ENCODE data around the gene ALCAM. TPM values are rescaled to one million over a fixed set of nuclear protein-coding genes. Genes with fewer than 3 reads are reported as not detected.

The ALCAM gene
- total RNA-seq = 150 TPM

DNA sequence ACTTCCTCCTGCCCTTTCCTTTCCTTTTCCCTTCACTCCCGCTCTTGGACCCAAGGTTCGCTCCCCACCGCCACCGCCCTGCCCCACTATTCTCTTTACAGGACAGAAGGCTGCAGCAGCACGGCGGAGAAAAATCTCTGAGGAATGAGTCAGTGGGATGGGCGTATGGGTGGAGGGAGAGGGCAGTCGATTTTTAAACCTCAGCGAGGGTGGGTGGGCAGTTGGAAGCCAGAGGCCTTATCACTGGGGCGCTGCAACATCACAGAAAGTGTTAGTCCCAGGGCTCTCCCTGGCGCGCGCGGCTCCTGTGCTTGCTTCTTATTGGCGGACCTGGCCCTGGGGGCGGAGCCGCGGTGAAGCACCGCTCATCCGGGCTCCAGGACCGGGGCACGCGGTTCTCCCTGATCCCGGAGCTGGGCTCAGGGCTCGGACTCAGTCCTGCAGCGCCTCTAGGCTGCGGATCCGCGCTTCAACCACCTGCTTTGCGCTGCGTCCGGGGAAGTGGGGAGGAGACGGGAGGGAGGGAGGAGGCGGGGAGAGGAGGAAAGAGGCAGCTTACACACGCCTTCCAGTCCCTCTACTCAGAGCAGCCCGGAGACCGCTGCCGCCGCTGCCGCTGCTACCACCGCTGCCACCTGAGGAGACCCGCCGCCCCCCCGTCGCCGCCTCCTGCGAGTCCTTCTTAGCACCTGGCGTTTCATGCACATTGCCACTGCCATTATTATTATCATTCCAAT, at the start of gene ALCAM:
Gene ALCAM, plus strand, starts transcription at position 584 of the 737 bp plus-strand sequence.
- FAIRE-seq (peak; percentile 23), DNase-seq (ENCODE audit: low spot score in 2 of 2) (peak; percentile 76)

DNA sequence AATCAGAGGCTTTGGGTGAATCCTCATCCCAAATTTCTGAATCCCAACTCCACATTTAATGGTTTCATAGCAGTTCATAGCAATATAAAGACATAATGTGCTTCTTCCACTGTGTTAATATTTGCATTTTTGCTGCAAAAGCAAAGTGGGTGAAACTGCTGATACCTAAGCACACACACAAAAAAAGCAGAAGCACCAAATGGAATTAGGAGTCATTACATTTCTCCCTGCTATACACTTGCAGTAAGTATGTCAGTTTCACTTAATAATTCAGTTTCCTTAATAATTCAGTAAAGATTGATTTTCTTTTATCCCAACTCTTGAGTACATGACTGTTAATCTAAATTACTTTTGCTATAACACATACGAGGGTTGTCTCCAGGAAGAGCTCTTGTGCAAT, 48.9 kb upstream of the ALCAM start:
- FAIRE-seq (no peak), DNase-seq (ENCODE audit: low spot score in 2 of 2) (no peak)

DNA sequence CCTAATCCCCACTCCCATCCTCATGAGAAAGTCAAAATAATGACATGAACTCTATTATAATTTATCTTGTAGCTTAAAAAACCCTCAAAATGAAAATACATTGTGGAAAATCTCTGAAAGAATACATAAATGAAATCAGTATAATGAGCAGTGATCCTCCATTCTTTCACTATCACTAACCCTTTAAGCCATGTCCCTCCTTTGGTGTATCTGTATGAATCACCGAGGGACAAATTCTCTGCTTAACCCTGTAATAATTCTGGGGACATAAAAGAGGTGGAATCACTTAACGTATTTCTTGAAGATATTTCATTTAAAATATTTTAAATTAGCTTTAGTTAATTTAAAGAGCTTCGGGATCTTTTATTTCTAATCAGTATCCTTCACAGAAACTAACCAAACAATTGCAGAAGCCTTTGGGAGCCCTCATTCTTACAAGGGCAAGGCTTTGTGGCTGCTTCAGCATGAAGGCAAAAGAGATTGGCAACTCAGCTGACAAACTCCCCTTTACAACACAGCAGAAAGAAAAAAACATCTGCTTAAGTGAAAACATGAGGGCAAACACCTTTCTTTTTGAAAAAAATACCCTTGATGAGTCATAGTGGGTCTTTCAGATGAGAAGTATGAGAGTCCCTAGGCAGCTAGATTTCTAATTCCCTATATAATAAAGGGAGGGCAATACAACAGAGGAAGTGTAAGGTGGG, 44.0 kb upstream of the ALCAM start:
- FAIRE-seq = no peak
- DNase-seq (ENCODE audit: low spot score in 2 of 2) = no peak

DNA sequence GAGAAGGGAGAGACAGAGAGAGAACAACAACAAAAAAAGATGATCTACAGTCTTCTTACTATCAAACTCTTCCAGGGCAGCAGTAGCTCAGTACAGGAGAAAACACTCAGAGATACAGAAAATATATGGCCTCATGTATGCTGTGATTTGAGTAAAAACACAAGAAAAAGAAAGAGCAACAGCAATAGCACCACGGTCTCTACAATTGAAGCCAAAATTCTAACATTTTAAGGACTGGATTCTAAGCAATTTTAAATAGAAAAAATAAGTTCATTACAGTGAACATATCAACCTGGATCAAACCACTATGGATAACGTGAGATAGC, 43.5 kb upstream of the ALCAM start:
- DNase-seq (ENCODE audit: low spot score in 2 of 2) = no peak
- FAIRE-seq = no peak

DNA sequence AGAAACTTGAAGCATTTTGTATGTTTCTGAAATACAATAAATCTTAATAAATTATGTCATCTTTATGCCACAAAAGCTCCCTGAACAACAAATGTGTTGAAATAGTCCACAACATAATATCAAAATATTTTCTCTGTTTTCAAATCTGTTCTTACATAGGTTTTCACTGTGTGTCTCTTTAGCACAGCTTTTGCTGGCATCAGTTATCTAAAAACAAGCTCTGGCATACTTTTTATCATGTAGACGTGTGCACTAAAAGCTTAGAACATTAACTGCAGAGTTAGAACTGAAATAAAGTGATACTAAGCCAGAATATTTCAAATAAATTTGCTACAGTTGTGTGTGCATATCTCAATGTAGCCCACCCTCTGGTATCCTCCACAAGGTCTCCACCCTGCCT, 41.8 kb upstream of the ALCAM start:
- DNase-seq (ENCODE audit: low spot score in 2 of 2) (no peak), FAIRE-seq (no peak)

DNA sequence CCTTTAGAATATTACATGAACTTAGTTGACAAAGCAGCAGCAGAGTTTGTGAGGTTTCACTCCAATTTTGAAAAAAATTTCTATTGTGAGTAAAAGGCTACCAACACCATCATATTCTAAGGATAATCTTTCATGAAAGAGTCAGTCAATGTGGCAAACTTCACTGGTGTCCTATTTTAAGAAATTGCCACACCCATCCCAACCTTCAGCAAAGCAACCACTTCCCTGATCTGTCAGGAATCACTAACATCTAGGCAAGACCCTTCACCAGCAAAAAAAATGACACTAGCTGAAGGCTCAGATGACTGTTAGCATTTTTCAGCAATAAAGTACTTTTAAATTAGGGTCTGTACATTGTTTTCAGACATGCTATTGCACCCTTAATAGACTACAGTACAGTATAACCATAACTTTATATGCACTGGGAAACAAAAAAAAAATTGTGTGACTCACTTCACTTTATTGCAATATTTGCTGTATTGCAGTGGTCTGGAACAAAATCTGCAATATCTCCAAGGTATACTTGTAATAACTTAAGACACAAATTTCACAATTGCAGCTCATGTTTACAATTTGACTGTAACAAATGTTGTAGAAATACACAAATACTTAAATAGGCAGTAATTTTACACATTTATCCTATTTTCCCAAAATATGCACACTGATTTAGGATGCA, 38.9 kb upstream of the ALCAM start:
- FAIRE-seq = no peak
- DNase-seq (ENCODE audit: low spot score in 2 of 2) = no peak

DNA sequence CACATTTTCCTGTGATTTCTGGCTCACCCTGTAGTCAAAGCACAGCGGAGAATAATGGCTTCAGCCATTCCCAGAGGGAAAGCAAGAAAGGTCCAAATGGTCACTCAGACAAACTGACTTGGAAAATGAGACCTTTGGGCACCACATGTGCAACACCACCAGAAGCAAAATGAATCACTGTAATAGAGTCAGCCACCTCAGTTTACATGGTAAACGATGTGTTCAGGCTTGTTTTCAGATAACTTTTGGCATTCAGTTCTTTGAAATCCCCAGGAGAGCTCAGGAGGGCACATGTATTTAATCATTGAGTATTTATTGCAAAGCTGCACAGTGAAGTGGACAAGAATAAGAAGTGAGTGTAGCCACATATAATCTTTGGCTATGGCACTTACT, 38.4 kb upstream of the ALCAM start:
- FAIRE-seq (no peak), DNase-seq (ENCODE audit: low spot score in 2 of 2) (no peak)

DNA sequence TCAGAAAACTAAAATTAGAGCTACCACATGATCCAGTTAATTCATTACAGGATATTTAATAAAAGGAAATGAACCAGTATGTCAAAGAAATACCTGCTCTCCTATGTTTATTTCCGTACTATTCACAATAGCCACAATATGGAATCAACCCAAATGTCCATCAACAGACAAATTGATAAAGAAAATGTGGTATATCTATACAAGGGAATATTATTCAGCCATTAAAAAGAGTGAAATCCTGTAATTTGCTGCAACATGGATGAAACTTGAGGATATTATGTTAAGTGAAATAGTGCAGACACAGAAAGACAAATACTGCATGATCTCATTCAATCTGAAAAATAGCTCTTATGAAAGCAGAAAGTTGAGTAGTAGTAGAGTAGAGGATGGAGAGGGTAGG, 33.7 kb upstream of the ALCAM start:
- FAIRE-seq (no peak), DNase-seq (ENCODE audit: low spot score in 2 of 2) (no peak)

DNA sequence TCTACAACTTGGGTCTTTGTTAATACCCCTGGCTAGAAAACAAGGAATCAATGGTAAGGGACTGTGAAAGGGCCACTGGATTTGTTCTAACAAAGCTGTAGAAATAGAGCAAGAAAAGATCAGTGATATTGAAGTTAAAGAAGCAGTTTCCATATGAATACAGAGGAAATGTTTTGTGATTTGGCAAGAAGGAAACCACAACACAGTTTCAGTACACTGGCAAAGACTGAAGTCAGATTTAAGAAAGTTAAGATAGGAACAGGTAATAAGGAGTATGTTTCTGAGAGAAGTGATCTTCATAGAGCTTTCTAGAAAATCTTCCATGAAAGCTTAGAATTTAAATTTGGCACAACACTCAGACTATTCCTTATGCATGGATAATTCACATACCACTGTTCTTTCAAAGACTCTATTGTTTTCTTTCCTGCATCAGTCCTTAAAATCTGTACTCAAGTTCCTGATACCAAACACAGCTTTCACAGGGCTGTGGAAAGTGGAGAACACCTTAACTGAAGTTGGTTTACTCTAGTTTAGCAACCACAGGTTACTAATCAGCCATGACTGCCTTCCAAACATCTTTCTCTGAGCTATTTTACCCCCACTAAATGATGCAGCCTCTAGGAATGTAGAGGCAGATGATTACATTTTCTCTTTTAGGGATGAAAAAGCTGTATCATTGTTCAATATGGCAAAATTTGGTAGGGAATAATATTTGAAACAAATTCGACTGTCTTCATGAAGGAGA, 32.4 kb upstream of the ALCAM start:
- DNase-seq (ENCODE audit: low spot score in 2 of 2) = no peak
- no peak for FAIRE-seq

DNA sequence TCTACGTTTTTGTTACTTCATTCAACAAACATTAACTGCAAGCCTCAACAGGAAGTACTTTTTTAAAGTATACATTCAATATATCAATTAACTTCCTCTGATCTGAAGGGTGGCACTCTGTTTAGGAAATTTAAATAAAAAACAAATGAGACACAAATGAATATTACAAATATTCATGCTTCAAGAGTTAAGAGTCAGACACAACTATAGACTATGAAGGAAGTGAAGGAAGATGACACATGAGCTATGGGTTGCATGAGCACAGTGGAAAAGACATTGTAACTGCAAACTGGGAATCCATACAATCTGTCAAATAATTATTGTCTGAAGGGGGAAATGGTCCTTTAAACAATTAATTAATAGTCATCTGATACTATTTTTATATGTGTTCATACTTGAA, 26.8 kb upstream of the ALCAM start:
- FAIRE-seq = no peak

DNA sequence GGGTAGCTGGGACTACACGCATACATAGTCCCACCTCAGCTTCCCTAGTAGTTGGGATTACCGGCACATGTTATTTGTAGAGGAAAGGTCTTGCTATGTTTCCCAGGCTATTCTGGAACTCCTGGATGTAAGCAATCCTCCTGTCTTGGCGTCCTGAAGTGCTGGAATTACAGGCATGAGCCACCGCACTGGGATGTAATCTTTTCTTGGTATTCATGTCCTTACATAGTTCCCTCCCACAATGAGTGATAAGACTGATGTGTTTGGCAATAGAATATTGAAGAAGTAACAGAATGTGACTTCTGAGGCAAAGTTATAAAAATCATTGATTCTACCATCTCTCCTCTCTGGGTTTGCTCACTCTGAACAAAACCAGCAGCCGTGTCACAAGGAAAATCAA, 22.7 kb upstream of the ALCAM start:
- DNase-seq (ENCODE audit: low spot score in 2 of 2) = no peak
- no peak for FAIRE-seq

More for the DNA sequence above, 26.8 kb upstream of the ALCAM start:
- no peak for DNase-seq (ENCODE audit: low spot score in 2 of 2)

DNA sequence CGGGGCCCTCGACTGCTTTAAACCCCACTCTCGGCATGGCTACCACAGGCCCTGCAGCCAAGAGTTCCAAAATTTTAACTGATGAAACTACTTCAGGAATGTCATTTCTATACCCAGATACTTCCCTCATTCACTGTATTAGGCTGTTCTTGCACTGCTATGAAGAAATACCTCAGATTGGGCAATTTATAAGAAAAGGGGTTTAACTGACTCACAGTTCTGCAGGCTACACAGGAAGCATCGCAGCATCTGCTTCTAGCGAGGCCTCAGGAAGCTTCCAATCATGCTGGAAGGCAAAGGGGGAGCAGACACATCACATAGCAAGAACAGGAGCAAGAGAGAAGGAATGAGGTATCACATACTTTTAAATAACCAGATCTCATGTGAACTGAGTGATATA, 21.6 kb upstream of the ALCAM start:
- no peak for FAIRE-seq

DNA sequence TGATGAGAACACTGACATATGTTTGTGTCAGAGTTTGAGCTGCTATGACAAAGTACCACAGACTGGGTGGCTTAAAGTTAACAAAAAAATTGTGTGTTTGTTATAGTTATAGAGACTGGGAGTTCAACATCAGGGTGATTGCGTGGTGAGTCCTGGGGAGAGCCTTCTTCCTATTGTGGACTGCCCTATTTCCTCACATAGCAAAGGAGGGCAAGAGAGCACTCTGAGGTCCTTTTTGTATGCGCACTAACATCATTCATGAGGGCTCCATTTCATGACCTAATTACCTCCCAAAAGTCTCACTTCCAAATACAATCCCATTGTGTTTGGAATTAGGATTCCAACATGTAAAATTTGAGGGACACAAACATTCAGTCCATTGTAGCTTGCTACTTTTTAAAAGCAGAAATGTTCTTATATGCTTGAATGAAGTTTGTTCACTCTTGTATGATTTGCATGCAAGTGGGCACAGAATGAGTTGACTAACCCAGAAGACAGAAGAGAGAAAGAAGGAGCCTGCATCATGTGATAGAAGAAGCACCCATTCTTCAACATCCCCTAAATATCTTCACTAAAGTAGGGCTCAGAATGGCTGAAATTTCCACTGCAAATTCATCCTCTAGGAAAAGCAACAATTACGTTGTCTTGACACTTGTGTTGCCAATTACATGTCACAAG, 18.9 kb upstream of the ALCAM start:
- DNase-seq (ENCODE audit: low spot score in 2 of 2) = no peak
- no peak for FAIRE-seq

More for the DNA sequence above, 21.6 kb upstream of the ALCAM start:
- no peak for DNase-seq (ENCODE audit: low spot score in 2 of 2)

DNA sequence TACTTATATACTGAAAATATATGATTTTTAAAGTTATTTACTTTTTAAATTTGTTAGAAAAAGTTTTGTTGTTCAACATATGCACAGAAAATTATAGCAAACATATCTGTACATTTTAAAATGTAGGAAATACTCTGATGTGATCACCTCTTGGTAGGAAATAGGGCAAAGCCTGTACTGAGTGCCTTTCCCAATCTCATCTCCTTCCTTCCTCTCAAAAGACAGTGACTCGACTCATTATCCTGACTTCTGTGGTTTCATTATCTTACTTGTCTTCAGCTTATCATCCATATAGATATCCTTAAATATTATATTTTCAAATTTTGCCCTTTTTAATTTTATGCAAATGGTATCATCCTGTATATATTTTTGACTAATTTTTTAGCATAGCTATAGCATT, 18.4 kb upstream of the ALCAM start:
- FAIRE-seq (no peak), DNase-seq (ENCODE audit: low spot score in 2 of 2) (no peak)

DNA sequence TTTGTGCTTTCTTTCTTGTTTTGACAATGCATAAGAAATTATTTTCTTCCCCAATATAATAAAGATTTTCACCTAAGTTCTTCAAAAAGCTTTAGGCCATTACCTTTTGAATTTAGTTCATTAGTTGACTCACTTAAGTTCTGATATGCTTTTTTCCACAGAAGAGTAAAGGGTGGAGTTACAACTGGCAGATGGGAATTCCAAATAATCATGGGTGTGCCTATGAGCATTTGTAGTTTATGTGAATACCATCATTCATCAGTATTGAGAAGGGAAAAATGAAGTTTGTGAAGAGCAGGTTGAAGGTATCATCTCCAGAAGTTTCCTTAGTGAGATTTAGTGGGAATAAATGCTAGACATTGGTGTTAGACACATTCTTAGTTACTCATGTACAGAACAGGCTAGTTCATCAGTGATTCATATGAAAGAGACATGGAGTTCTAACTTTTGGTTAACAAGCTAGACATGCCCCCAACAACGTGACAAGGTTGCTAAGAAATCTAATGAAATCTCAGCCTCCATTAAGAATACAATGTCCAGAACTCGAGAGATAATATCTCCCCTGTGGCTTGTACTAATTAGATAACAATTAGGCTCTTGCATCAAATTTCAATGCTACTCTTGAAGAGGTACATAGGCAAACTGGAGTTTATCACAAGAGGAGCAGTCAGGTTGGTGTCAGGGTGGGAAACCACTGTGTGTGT, 16.9 kb upstream of the ALCAM start:
- DNase-seq (ENCODE audit: low spot score in 2 of 2) (no peak), FAIRE-seq (no peak)

DNA sequence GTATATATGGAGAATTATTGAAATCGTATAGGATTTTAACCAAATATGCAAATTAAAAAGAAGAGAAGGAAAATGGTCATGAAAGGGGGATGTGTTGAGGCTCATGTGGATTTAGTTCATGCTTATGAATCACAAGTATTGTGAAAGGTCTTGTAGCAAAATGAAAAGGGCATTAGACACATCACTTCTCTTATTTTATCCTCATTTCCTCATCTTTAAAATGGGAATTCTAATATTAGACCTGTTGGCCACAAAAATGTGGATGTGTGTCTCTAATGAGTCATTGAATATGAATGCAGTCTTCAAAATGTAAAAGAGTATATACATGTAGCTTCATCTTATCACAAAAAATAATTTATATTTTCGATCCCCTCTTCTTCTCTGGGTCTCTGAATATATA, 14.9 kb upstream of the ALCAM start:
- no peak for FAIRE-seq
- no peak for DNase-seq (ENCODE audit: low spot score in 2 of 2)

DNA sequence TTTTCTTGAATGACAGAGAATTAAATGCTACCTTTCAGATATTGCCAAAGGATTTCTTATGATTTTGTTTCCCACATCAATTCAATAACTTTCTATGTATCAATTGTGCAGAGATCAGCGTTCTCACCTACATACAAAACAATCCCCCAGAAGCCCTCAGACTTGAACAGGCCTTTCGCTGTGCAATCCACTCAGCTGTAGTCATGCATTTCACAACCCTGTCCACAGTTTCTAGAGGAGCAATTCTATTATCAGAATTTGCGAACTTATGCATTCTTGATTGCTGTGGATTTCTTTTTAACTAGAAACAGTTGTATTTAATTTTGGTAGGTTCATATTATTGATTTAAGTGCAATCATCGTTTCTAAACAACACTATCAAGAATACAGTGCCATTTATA, 13.7 kb upstream of the ALCAM start:
- FAIRE-seq (no peak), DNase-seq (ENCODE audit: low spot score in 2 of 2) (no peak)

DNA sequence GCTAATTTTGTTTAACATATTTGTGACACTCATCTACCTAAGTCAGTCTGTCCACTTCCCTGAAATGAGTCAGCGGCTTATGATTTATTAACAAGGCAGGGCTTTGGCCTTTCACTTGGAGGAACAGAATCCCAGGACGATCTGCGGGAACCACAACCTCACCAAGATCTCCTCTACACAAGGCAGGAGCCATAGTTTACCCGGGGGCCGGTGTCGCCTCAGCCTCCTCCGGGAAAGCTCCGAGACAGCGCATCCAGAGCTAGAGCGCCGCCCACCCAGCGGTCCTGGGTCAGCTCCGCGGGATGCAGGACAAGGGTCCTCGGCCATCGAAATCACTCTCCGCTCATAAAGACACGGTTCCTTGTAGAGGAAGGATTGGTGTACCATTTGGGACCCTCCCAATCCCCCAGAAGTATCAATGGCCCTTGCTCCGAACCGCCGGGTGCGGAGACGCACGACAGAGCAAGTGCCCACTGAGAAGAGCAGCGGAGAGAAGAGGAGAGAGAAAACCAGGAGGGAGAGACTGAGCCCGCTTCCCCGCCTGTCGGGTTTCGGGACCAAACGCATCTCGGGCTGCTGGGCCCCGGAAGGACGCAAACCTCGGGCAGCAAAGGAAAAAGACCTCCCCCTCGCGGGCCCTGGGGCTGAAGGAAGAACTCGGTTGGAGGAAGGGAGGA, 13.1 kb upstream of the ALCAM start:
- FAIRE-seq (no peak), DNase-seq (ENCODE audit: low spot score in 2 of 2) (peak in 1 of 2 donors; percentile 7)

DNA sequence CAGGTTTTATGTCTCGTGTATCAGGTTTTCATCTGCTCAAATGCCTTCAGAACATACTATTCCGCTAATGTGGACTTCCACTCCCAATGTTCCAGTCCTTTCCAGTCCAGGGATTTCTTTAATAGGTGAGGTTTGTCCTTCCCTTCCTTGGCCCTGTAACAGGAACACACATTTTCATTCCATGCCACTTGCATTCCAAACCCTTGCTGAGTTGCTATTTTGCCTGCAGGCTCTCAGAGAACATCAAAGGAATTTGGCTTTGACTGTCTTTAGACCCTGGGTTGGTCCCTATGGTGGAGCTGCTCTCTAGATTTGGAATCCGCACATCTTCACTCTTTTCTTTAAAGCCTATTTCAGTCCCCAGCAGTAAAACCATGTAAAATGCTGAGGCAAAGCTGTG, 12.3 kb upstream of the ALCAM start:
- no peak for FAIRE-seq
- DNase-seq (ENCODE audit: low spot score in 2 of 2) = no peak

Data from frontal cortex (tissue), 4 donors.